ENCODE results near the gene COL26A1. TPM values are rescaled to one million over a fixed set of nuclear protein-coding genes. Genes with fewer than 3 reads are reported as not detected.
"Not testable (repeated sequence)": the region's sequence is repeated elsewhere in the genome, so short reads cannot be mapped to it uniquely, and the experiment has no call there.

COL26A1 gene
- total RNA-seq, 2 experiments from 2014 or later: not detected

GRCh38 chr7:101470668-101471487 is 108.2 kb downstream of the COL26A1 start:
- Histone ChIP-seq H3K27ac (ENCODE audit: low read depth in 1 of 2, low read length in 2 of 2) (no peak overlapping the region), H3K36me3 (ENCODE audit: insufficient read depth, low read length) (no peaks in the 10 kb centered on the region), H3K27me3 (ENCODE audit: control insufficient read depth in 1 of 2, insufficient read depth in 2 of 2, low read length in 2 of 2) (no peaks in the 10 kb centered on the region), H3K9me3 (ENCODE audit: control insufficient read depth in 1 of 2, insufficient read depth in 1 of 2, low read length in 2 of 2) (no peaks in the 10 kb centered on the region), H3K4me1 (ENCODE audit: insufficient read depth, low read length) (peaks cover 2% of the 10 kb centered on the region), H3K4me3 (ENCODE audit: low read length) (no peak overlapping the region)
- no peaks in the 10 kb centered on the region for H3K4me1 Mint-ChIP-seq (ENCODE audit: low read depth)
- no peak for TF ChIP-seq CTCF (IDR thresholded peaks at IDR 0.05)
- no peak overlapping the region for H3K27ac Mint-ChIP-seq
- intact Hi-C loops (cut with DNase I, micrococcal nuclease): no loop called here
- no peaks in the 10 kb centered on the region for H3K27me3 Mint-ChIP-seq
- no peak overlapping the region for H3K4me3 Mint-ChIP-seq
- CTCF ChIA-PET: no interaction called here
- ATAC-seq (ENCODE audit: poor library complexity) (no peak), DNase-seq (no peak)
- H3K9me3 Mint-ChIP-seq: no peaks in the 10 kb centered on the region
- POLR2A ChIA-PET: no interaction called here
- H3K36me3 Mint-ChIP-seq (ENCODE audit: low read depth): no peaks in the 10 kb centered on the region

GRCh38 chr7:101474178-101474577 is 111.5 kb downstream of the COL26A1 start:
- CTCF ChIA-PET: no interaction called here
- intact Hi-C loops (cut with DNase I, micrococcal nuclease): no loop called here
- no peak overlapping the region for H3K4me3 Mint-ChIP-seq

GRCh38 chr7:101475691-101476090 is 113.0 kb downstream of the COL26A1 start:
- H3K4me3 ChIP-seq (ENCODE audit: low read length); CTCF ChIA-PET; DNase-seq; H3K36me3 Mint-ChIP-seq (ENCODE audit: low read depth); POLR2A ChIA-PET; H3K9me3 ChIP-seq (ENCODE audit: control insufficient read depth in 1 of 2, insufficient read depth in 1 of 2, low read length in 2 of 2); H3K4me3 Mint-ChIP-seq; H3K27me3 ChIP-seq (ENCODE audit: control insufficient read depth in 1 of 2, insufficient read depth in 2 of 2, low read length in 2 of 2); H3K4me1 Mint-ChIP-seq (ENCODE audit: low read depth); H3K4me1 ChIP-seq (ENCODE audit: insufficient read depth, low read length); ATAC-seq (ENCODE audit: poor library complexity); intact Hi-C loops (cut with DNase I, micrococcal nuclease); H3K27ac ChIP-seq (ENCODE audit: low read depth in 1 of 2, low read length in 2 of 2); H3K27ac Mint-ChIP-seq; H3K36me3 ChIP-seq (ENCODE audit: insufficient read depth, low read length): not testable (repeated sequence)
- peaks cover 13% of the 10 kb centered on the region for H3K9me3 Mint-ChIP-seq
- peaks cover 11% of the 10 kb centered on the region for H3K27me3 Mint-ChIP-seq

More at GRCh38 chr7:101474178-101474577, 111.5 kb downstream of the COL26A1 start:
- H3K9me3 Mint-ChIP-seq: peaks cover 4% of the 10 kb centered on the region
- Histone ChIP-seq H3K9me3 (ENCODE audit: control insufficient read depth in 1 of 2, insufficient read depth in 1 of 2, low read length in 2 of 2) (peaks cover 4 to 6% of the 10 kb centered on the region in 2 experiments), H3K36me3 (ENCODE audit: insufficient read depth, low read length) (no peaks in the 10 kb centered on the region), H3K4me1 (ENCODE audit: insufficient read depth, low read length) (no peaks in the 10 kb centered on the region), H3K27me3 (ENCODE audit: control insufficient read depth in 1 of 2, insufficient read depth in 2 of 2, low read length in 2 of 2) (no peaks in the 10 kb centered on the region), H3K4me3 (ENCODE audit: low read length) (no peak overlapping the region), H3K27ac (ENCODE audit: low read depth in 1 of 2, low read length in 2 of 2) (no peak overlapping the region)
- H3K36me3 Mint-ChIP-seq (ENCODE audit: low read depth): no peaks in the 10 kb centered on the region
- no peak for TF ChIP-seq CTCF (IDR thresholded peaks at IDR 0.05)
- no peak for DNase-seq
- ATAC-seq (ENCODE audit: poor library complexity): no peak
- no peak overlapping the region for H3K27ac Mint-ChIP-seq
- H3K4me1 Mint-ChIP-seq (ENCODE audit: low read depth): no peaks in the 10 kb centered on the region
- peaks cover 11% of the 10 kb centered on the region for H3K27me3 Mint-ChIP-seq
- POLR2A ChIA-PET: no interaction called here

- TF ChIP-seq CTCF (IDR thresholded peaks at IDR 0.05): no peak
- H3K27me3 Mint-ChIP-seq: peaks cover 11% of the 10 kb centered on the region
- intact Hi-C loops (cut with DNase I, micrococcal nuclease): no loop called here
- no peaks in the 10 kb centered on the region for H3K4me1 Mint-ChIP-seq (ENCODE audit: low read depth)
- H3K36me3 Mint-ChIP-seq (ENCODE audit: low read depth): no peaks in the 10 kb centered on the region
- Histone ChIP-seq H3K27ac (ENCODE audit: low read depth in 1 of 2, low read length in 2 of 2) (no peak overlapping the region), H3K36me3 (ENCODE audit: insufficient read depth, low read length) (no peaks in the 10 kb centered on the region), H3K9me3 (ENCODE audit: control insufficient read depth in 1 of 2, insufficient read depth in 1 of 2, low read length in 2 of 2) (peaks cover 8 to 10% of the 10 kb centered on the region in 2 experiments), H3K4me1 (ENCODE audit: insufficient read depth, low read length) (no peaks in the 10 kb centered on the region), H3K27me3 (ENCODE audit: control insufficient read depth in 1 of 2, insufficient read depth in 2 of 2, low read length in 2 of 2) (no peaks in the 10 kb centered on the region), H3K4me3 (ENCODE audit: low read length) (no peak overlapping the region)
- no peak overlapping the region for H3K27ac Mint-ChIP-seq
- ChIA-PET CTCF (no interaction called here), POLR2A (no interaction called here)
- no peak overlapping the region for H3K4me3 Mint-ChIP-seq
- H3K9me3 Mint-ChIP-seq: peaks cover 13% of the 10 kb centered on the region
- no peak for ATAC-seq (ENCODE audit: poor library complexity)
- no peak for DNase-seq
Measured at GRCh38 chr7:101479217-101479616, 116.5 kb downstream of the COL26A1 start.

GRCh38 chr7:101486056-101486432 is 123.4 kb downstream of the COL26A1 start:
- intact Hi-C loops (cut with DNase I, micrococcal nuclease): loop anchor here in 1 of 2 experiments (5.0 kb wide), 1 partner anchor 684 kb away; no protein-coding TSS in a partner anchor
- H3K27me3 Mint-ChIP-seq: peaks cover 12% of the 10 kb centered on the region
- POLR2A ChIA-PET; H3K4me3 Mint-ChIP-seq; H3K27ac Mint-ChIP-seq; H3K27ac ChIP-seq (ENCODE audit: low read depth in 1 of 2, low read length in 2 of 2); H3K4me3 ChIP-seq (ENCODE audit: low read length); H3K9me3 ChIP-seq (ENCODE audit: control insufficient read depth in 1 of 2, insufficient read depth in 1 of 2, low read length in 2 of 2); H3K4me1 ChIP-seq (ENCODE audit: insufficient read depth, low read length); DNase-seq; H3K4me1 Mint-ChIP-seq (ENCODE audit: low read depth); H3K9me3 Mint-ChIP-seq; H3K27me3 ChIP-seq (ENCODE audit: control insufficient read depth in 1 of 2, insufficient read depth in 2 of 2, low read length in 2 of 2); ATAC-seq (ENCODE audit: poor library complexity); H3K36me3 ChIP-seq (ENCODE audit: insufficient read depth, low read length); CTCF ChIA-PET; H3K36me3 Mint-ChIP-seq (ENCODE audit: low read depth): not testable (repeated sequence)
